GM18499 (cell line): ENCODE data around the gene CDH5.

Experiments used
- ATAC-seq: cut with Tn5 transposase; IDR thresholded peaks from one replicate; pipeline ENCODE4 v1.9.1; 2021; ENCODE audit warnings: moderate number of reproducible peaks; ENCODE audit not compliant: insufficient read depth, unreplicated experiment

CDH5 gene

GRCh38 chr16:66353055-66353454 is 13.4 kb upstream of the CDH5 start:
- no peak for ATAC-seq

GRCh38 chr16:66354034-66354909 is 12.2 kb upstream of the CDH5 start:
- ATAC-seq = no peak

GRCh38 chr16:66355526-66355925 is 11.0 kb upstream of the CDH5 start:
- no peak for ATAC-seq

GRCh38 chr16:66357523-66357928 is 9.0 kb upstream of the CDH5 start:
- ATAC-seq = no peak

- no peak for ATAC-seq
Measured at GRCh38 chr16:66358231-66358630, 8.3 kb upstream of the CDH5 start.

- no peak for ATAC-seq
Measured at GRCh38 chr16:66359012-66359411, 7.5 kb upstream of the CDH5 start.

GRCh38 chr16:66359811-66360608 is 6.5 kb upstream of the CDH5 start:
- ATAC-seq = no peak

GRCh38 chr16:66360624-66361324 is 5.7 kb upstream of the CDH5 start:
- ATAC-seq = no peak

GRCh38 chr16:66361604-66362135 is 4.8 kb upstream of the CDH5 start:
- no peak for ATAC-seq

GRCh38 chr16:66363211-66363777 is 3.2 kb upstream of the CDH5 start:
- ATAC-seq = no peak

- no peak for ATAC-seq
Measured at GRCh38 chr16:66364117-66364958, 2.2 kb upstream of the CDH5 start.

GRCh38 chr16:66364959-66365306 is 1.6 kb upstream of the CDH5 start:
- ATAC-seq = no peak

- no peak for ATAC-seq
Measured at GRCh38 chr16:66365651-66366050, 840 bp upstream of the CDH5 start.

- ATAC-seq = no peak
Measured at GRCh38 chr16:66367968-66368891, 1.7 kb downstream of the CDH5 start.

- no peak for ATAC-seq
Measured at GRCh38 chr16:66369055-66369592, 2.6 kb downstream of the CDH5 start.

GRCh38 chr16:66370786-66371684 is 4.5 kb downstream of the CDH5 start:
- no peak for ATAC-seq
